ENCODE data around the gene TGFBR3. TPM values are rescaled to one million over a fixed set of nuclear protein-coding genes. Genes with fewer than 3 reads are reported as not detected.
A peak's percentile ranks its signal among the peaks of the same experiment; 100 is the strongest.

The TGFBR3 gene
- total and polyA plus RNA-seq, 2 experiments from 2014 or later, result 16.2 to 26.5 TPM

DNA sequence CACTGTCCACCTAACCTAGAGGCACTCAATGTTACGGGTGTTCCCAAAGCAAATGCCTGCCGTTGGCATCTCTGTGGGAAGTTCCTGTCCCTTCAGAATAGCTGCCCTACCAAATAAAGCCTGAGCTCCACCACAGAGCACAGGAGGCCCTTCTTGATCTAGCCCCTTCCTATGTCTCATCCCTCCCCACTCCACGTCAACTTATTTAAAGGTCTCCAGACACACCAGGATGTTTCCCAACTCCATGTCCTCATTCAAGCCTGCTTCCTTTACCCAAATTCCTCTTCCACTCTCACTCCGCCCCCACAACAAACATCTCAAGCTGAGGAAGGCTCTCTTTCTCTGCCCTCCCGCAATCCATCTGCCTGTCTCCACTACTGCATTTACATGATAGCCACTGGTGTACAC, 87.7 kb downstream of the TGFBR3 start:
- Histone ChIP-seq H3K9me2 (ENCODE audit: insufficient read depth) (no peaks in the 10 kb centered on the region), H3K27me3 (replicated peaks; ENCODE audit: insufficient read depth) (no peaks in the 10 kb centered on the region), H3K4me1 (ENCODE audit: insufficient read depth) (peaks cover 42% of the 10 kb centered on the region), H3K4me2 (ENCODE audit: unreplicated experiment) (no peak overlapping the region), H3K9ac (no peak overlapping the region), H3F3A (ENCODE audit: insufficient read depth) (peaks cover 45% of the 10 kb centered on the region), H3K36me3 (ENCODE audit: low read depth) (peaks cover 8% of the 10 kb centered on the region), H4K20me1 (ENCODE audit: insufficient read depth) (no peaks in the 10 kb centered on the region), H2AFZ (no peak overlapping the region), H3K4me3 (no peak overlapping the region), H3K79me2 (ENCODE audit: insufficient read depth) (peaks cover 31% of the 10 kb centered on the region), H3K9me3 (ENCODE audit: low read depth) (no peaks in the 10 kb centered on the region), H3K27ac (no peak overlapping the region)
- in situ Hi-C loops (cut with MboI), result no loop called here
- no peak for TF ChIP-seq EZH2phosphoT487 (IDR thresholded peaks at IDR 0.05; ENCODE audit: insufficient read depth, low read depth)
- TF ChIP-seq EZH2 (IDR thresholded peaks at IDR 0.05; ENCODE audit: insufficient read depth, poor library complexity, severe bottlenecking), result no peak
- WGBS, 2 experiments (ENCODE audit: low coverage in 1 of 2, low lambda C conversion rate in 2 of 2, missing lambda C conversion rate in 2 of 2), result 55 to 68% methylated on average over 5 of the region's 5 CpGs
- DNase-seq, result peak; percentile 43

DNA sequence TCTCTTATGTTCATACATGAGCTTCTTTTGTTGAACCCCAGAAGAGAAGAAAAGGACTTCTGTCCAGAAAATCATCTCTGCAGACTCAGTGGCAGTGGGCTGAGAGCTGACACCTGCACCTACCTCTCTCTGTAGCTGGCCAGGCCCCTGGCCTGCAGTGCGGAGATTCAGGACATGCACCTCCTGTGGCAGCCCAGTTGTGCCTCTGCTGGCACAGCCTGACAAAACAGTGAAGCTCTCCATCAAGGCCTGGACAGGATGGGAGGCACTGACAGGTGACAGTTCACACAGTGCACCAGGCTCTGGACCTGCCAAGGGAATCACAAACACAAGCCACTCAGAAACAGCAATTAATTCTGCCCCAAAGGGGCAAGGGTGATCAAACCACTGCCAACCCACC, 88.8 kb downstream of the TGFBR3 start:
- no peaks in the 10 kb centered on the region for H3K27me3 ChIP-seq (replicated peaks; ENCODE audit: insufficient read depth)
- 83 to 100% methylated on average over 1 of the region's 1 CpG for WGBS, 2 experiments (ENCODE audit: low coverage in 1 of 2, low lambda C conversion rate in 2 of 2, missing lambda C conversion rate in 2 of 2)
- H3K4me3 ChIP-seq, result no peak overlapping the region
- H3K9ac ChIP-seq, result no peak overlapping the region
- no peak for TF ChIP-seq EZH2phosphoT487 (IDR thresholded peaks at IDR 0.05; ENCODE audit: insufficient read depth, low read depth)
- TF ChIP-seq EZH2 (IDR thresholded peaks at IDR 0.05; ENCODE audit: insufficient read depth, poor library complexity, severe bottlenecking), result no peak
- no peaks in the 10 kb centered on the region for H3K9me2 ChIP-seq (ENCODE audit: insufficient read depth)
- in situ Hi-C loops (cut with MboI), result no loop called here
- peaks cover 8% of the 10 kb centered on the region for H3K36me3 ChIP-seq (ENCODE audit: low read depth)
- DNase-seq, result no peak
- H3K4me1 ChIP-seq (ENCODE audit: insufficient read depth), result peaks cover 39% of the 10 kb centered on the region
- no peak overlapping the region for H2AFZ ChIP-seq
- no peaks in the 10 kb centered on the region for H3K9me3 ChIP-seq (ENCODE audit: low read depth)
- peaks cover 47% of the 10 kb centered on the region for H3F3A ChIP-seq (ENCODE audit: insufficient read depth)
- no peak overlapping the region for H3K4me2 ChIP-seq (ENCODE audit: unreplicated experiment)
- no peak overlapping the region for H3K27ac ChIP-seq
- H4K20me1 ChIP-seq (ENCODE audit: insufficient read depth), result no peaks in the 10 kb centered on the region
- H3K79me2 ChIP-seq (ENCODE audit: insufficient read depth), result peaks cover 27% of the 10 kb centered on the region

DNA sequence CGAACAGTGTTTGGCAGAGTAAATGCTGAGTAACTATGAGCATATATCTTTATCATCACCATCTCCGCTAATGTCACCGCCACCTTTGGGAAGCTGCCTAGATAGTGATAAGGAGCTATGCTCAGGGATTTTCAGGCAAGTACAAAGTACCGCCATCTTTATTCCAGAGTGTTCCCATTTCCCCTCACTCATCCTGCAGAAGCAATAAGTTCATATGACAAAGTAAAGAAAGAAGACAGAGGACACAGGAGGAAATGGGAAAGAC, 89.6 kb downstream of the TGFBR3 start:
- Histone ChIP-seq H3K4me2 (ENCODE audit: unreplicated experiment) (no peak overlapping the region), H3K79me2 (ENCODE audit: insufficient read depth) (peaks cover 25% of the 10 kb centered on the region), H3K27ac (peak overlapping the region; percentile 52; the same call in 1 of the 2 replicates), H3K9me2 (ENCODE audit: insufficient read depth) (no peaks in the 10 kb centered on the region), H4K20me1 (ENCODE audit: insufficient read depth) (no peaks in the 10 kb centered on the region), H3K4me1 (ENCODE audit: insufficient read depth) (peaks cover 45% of the 10 kb centered on the region), H3K9ac (no peak overlapping the region), H3K9me3 (ENCODE audit: low read depth) (no peaks in the 10 kb centered on the region), H3F3A (ENCODE audit: insufficient read depth) (peaks cover 47% of the 10 kb centered on the region), H3K36me3 (ENCODE audit: low read depth) (peaks cover 8% of the 10 kb centered on the region), H2AFZ (no peak overlapping the region), H3K4me3 (no peak overlapping the region), H3K27me3 (replicated peaks; ENCODE audit: insufficient read depth) (no peaks in the 10 kb centered on the region)
- DNase-seq, result no peak
- in situ Hi-C loops (cut with MboI), result no loop called here
- WGBS, 2 experiments (ENCODE audit: low coverage in 1 of 2, low lambda C conversion rate in 2 of 2, missing lambda C conversion rate in 2 of 2), result 94 to 96% methylated on average over 4 of the region's 4 CpGs
- TF ChIP-seq EZH2 (IDR thresholded peaks at IDR 0.05; ENCODE audit: insufficient read depth, poor library complexity, severe bottlenecking) (no peak), EZH2phosphoT487 (IDR thresholded peaks at IDR 0.05; ENCODE audit: insufficient read depth, low read depth) (no peak)

DNA sequence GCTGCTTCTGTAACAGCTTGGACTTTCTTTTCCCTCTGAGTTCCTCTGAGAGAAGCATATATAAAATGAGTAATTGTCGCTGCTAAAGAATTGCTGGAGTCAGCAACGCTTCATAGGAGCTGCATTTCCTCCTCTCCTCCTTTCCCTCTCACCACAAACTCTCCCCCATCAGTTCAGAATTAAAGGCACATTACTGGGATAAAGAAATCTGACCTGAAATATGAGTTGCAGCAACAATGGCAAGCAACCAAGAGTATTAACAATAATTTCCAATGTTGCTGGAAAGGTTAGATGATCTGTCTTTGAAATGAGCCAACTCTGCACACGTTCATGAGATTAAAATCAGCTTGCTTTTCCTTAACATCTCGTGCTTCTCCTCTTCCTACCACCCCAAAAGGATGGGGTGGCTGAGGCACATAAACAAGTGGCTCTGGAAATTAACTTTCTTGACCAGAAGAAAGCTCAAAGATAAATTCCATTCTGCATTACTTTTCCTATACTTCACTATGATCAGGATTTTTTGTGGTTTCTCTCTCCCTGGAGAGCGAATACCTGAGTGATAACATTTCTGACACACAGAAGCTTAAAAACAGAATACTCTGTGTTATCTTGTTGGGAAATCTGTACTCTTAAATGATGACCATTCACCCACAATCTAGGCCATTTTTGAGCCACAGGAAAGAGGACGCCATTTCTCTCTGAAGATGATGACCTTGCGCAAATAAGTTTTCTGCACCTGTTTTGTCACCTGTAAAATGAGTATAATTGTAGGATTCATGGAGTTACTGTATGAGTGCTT, 90.2 kb downstream of the TGFBR3 start:
- Histone ChIP-seq H4K20me1 (ENCODE audit: insufficient read depth) (no peaks in the 10 kb centered on the region), H3K9ac (peak overlapping the region; percentile 49), H3K79me2 (ENCODE audit: insufficient read depth) (peaks cover 23% of the 10 kb centered on the region), H2AFZ (no peak overlapping the region), H3K9me2 (ENCODE audit: insufficient read depth) (no peaks in the 10 kb centered on the region), H3K27me3 (replicated peaks; ENCODE audit: insufficient read depth) (no peaks in the 10 kb centered on the region), H3K36me3 (ENCODE audit: low read depth) (peaks cover 8% of the 10 kb centered on the region), H3K9me3 (ENCODE audit: low read depth) (no peaks in the 10 kb centered on the region), H3K4me1 (ENCODE audit: insufficient read depth) (peaks cover 45% of the 10 kb centered on the region), H3F3A (ENCODE audit: insufficient read depth) (peaks cover 47% of the 10 kb centered on the region), H3K27ac (peak overlapping the region; percentile 52), H3K4me2 (ENCODE audit: unreplicated experiment) (peak overlapping the region; percentile 56), H3K4me3 (peak overlapping the region; percentile 46)
- in situ Hi-C loops (cut with MboI), result no loop called here
- peak; percentile 75 for DNase-seq
- no peak for TF ChIP-seq EZH2phosphoT487 (IDR thresholded peaks at IDR 0.05; ENCODE audit: insufficient read depth, low read depth)
- TF ChIP-seq EZH2 (IDR thresholded peaks at IDR 0.05; ENCODE audit: insufficient read depth, poor library complexity, severe bottlenecking), result no peak
- WGBS, 2 experiments (ENCODE audit: low coverage in 1 of 2, low lambda C conversion rate in 2 of 2, missing lambda C conversion rate in 2 of 2), result 40 to 41% methylated on average over 7 of the region's 7 CpGs

Data from GM23248 (cell line).